ENCODE data around the gene MYCL. TPM values are rescaled to one million over a fixed set of nuclear protein-coding genes. Genes with fewer than 3 reads are reported as not detected.
A peak's percentile ranks its signal among the peaks of the same experiment; 100 is the strongest.

MYCL gene
- polyA plus RNA-seq, 1 donor from 2014 or later, result 0.16 TPM

GRCh38 chr1:39859859-39860812 is 41.6 kb downstream of the MYCL start:
- Mint-ChIP-seq H3K4me3 (no peak overlapping the region), H3K27me3 (no peaks in the 10 kb centered on the region), H3K27ac (no peak overlapping the region), H3K4me1 (peaks cover 0 to 8% (median 6%) of the 10 kb centered on the region in 3 donors), H3K9me3 (no peaks in the 10 kb centered on the region), H3K36me3 (peaks cover 11% of the 10 kb centered on the region)

GRCh38 chr1:39858315-39858714 is 43.4 kb downstream of the MYCL start:
- Mint-ChIP-seq H3K27me3 (no peaks in the 10 kb centered on the region), H3K9me3 (no peaks in the 10 kb centered on the region), H3K4me3 (no peak overlapping the region), H3K36me3 (peaks cover 11% of the 10 kb centered on the region), H3K4me1 (peaks cover 0 to 5% (median 4%) of the 10 kb centered on the region in 3 donors), H3K27ac (no peak overlapping the region)

GRCh38 chr1:39857126-39857878 is 44.4 kb downstream of the MYCL start:
- Mint-ChIP-seq H3K9me3 (no peaks in the 10 kb centered on the region), H3K36me3 (peaks cover 11% of the 10 kb centered on the region), H3K4me1 (peaks cover 0 to 5% (median 2%) of the 10 kb centered on the region in 3 donors), H3K27ac (peak overlapping the region in 1 of 3 donors; percentile 1), H3K27me3 (no peaks in the 10 kb centered on the region), H3K4me3 (no peak overlapping the region)

GRCh38 chr1:39854738-39855137 is 47.0 kb downstream of the MYCL start:
- Mint-ChIP-seq H3K4me3 (no peak overlapping the region), H3K27ac (no peak overlapping the region), H3K9me3 (no peaks in the 10 kb centered on the region), H3K4me1 (peaks cover 0 to 3% (median 0%) of the 10 kb centered on the region in 3 donors), H3K27me3 (no peaks in the 10 kb centered on the region), H3K36me3 (peaks cover 6% of the 10 kb centered on the region)

GRCh38 chr1:39854314-39854713 is 47.4 kb downstream of the MYCL start:
- peaks cover 7% of the 10 kb centered on the region for H3K36me3 Mint-ChIP-seq
- H3K4me1 Mint-ChIP-seq, result peaks cover 0 to 3% (median 0%) of the 10 kb centered on the region in 3 donors
- H3K27ac Mint-ChIP-seq, result no peak overlapping the region
- H3K27me3 Mint-ChIP-seq, result no peaks in the 10 kb centered on the region
- no peak overlapping the region for H3K4me3 Mint-ChIP-seq
- no peaks in the 10 kb centered on the region for H3K9me3 Mint-ChIP-seq

GRCh38 chr1:39852876-39853275 is 48.8 kb downstream of the MYCL start:
- H3K4me1 Mint-ChIP-seq, result peaks cover 0 to 3% (median 0%) of the 10 kb centered on the region in 3 donors
- H3K36me3 Mint-ChIP-seq, result peaks cover 6% of the 10 kb centered on the region
- H3K27me3 Mint-ChIP-seq, result no peaks in the 10 kb centered on the region
- H3K4me3 Mint-ChIP-seq, result no peak overlapping the region
- H3K9me3 Mint-ChIP-seq, result no peaks in the 10 kb centered on the region
- H3K27ac Mint-ChIP-seq, result no peak overlapping the region

- Mint-ChIP-seq H3K27me3 (no peaks in the 10 kb centered on the region), H3K9me3 (no peaks in the 10 kb centered on the region), H3K27ac (no peak overlapping the region), H3K4me1 (peaks cover 0 to 3% (median 0%) of the 10 kb centered on the region in 3 donors), H3K4me3 (no peak overlapping the region), H3K36me3 (peaks cover 6% of the 10 kb centered on the region)
These were observed 49.4 kb downstream of the MYCL start for GRCh38 chr1:39852214-39852791.

GRCh38 chr1:39850606-39851216 is 51.0 kb downstream of the MYCL start:
- peak overlapping the region in 1 of 3 donors; percentile 55 for H3K27ac Mint-ChIP-seq

GRCh38 chr1:39849203-39849602 is 52.5 kb downstream of the MYCL start:
- H3K36me3 Mint-ChIP-seq, result peaks cover 7% of the 10 kb centered on the region
- no peak overlapping the region for H3K27ac Mint-ChIP-seq
- H3K9me3 Mint-ChIP-seq, result no peaks in the 10 kb centered on the region
- H3K4me3 Mint-ChIP-seq, result no peak overlapping the region
- H3K4me1 Mint-ChIP-seq, result peaks cover 8 to 16% (median 16%) of the 10 kb centered on the region in 3 donors
- no peaks in the 10 kb centered on the region for H3K27me3 Mint-ChIP-seq

More at GRCh38 chr1:39850606-39851216, 51.0 kb downstream of the MYCL start:
- Mint-ChIP-seq H3K4me3 (no peak overlapping the region), H3K27me3 (no peaks in the 10 kb centered on the region), H3K9me3 (no peaks in the 10 kb centered on the region), H3K36me3 (peaks cover 8% of the 10 kb centered on the region), H3K4me1 (peaks cover 5 to 9% (median 7%) of the 10 kb centered on the region in 3 donors)

GRCh38 chr1:39847940-39848339 is 53.8 kb downstream of the MYCL start:
- H3K27me3 Mint-ChIP-seq, result no peaks in the 10 kb centered on the region

GRCh38 chr1:39846796-39847195 is 54.9 kb downstream of the MYCL start:
- peaks cover 16% of the 10 kb centered on the region for H3K36me3 Mint-ChIP-seq
- H3K4me1 Mint-ChIP-seq, result peaks cover 11 to 18% (median 16%) of the 10 kb centered on the region in 3 donors
- no peak overlapping the region for H3K4me3 Mint-ChIP-seq
- no peaks in the 10 kb centered on the region for H3K9me3 Mint-ChIP-seq
- no peaks in the 10 kb centered on the region for H3K27me3 Mint-ChIP-seq
- no peak overlapping the region for H3K27ac Mint-ChIP-seq

More at GRCh38 chr1:39847940-39848339, 53.8 kb downstream of the MYCL start:
- Mint-ChIP-seq H3K27ac (no peak overlapping the region), H3K4me1 (peaks cover 11 to 18% (median 16%) of the 10 kb centered on the region in 3 donors), H3K36me3 (peaks cover 14% of the 10 kb centered on the region), H3K4me3 (no peak overlapping the region), H3K9me3 (no peaks in the 10 kb centered on the region)

GRCh38 chr1:39845569-39846566 is 55.8 kb downstream of the MYCL start:
- Mint-ChIP-seq H3K9me3 (no peaks in the 10 kb centered on the region), H3K4me3 (peak overlapping the region in 1 of 4 donors; percentile 82), H3K36me3 (peaks cover 16% of the 10 kb centered on the region), H3K27ac (peak overlapping the region; percentile 1 to 84 (median 84)), H3K27me3 (no peaks in the 10 kb centered on the region), H3K4me1 (peaks cover 11 to 16% (median 16%) of the 10 kb centered on the region in 3 donors)

All from IgD-negative memory B cell (primary cell).